H9 (cell line): ENCODE results near the gene MATN4. TPM values are rescaled to one million over a fixed set of nuclear protein-coding genes. Genes with fewer than 3 reads are reported as not detected.

Experiments
- DNase-seq: peaks from one replicate; pipeline ENCODE4 v3.0.0-alpha.2; 2017
- H2AFZ ChIP-seq: one replicate; pipeline ENCODE4 v1.6.1; 2013; ENCODE audit warnings: mild to moderate bottlenecking, low read length, control low read depth, moderate library complexity
- H2AK5ac ChIP-seq: 2 replicates; pipeline ENCODE4 v1.6.1; 2013; ENCODE audit warnings: low read length, control low read depth, mixed read lengths; ENCODE audit not compliant: insufficient read length
- H2BK120ac ChIP-seq: one replicate; pipeline ENCODE4 v1.6.1; 2013; ENCODE audit warnings: low read depth, mild to moderate bottlenecking, low read length, control low read depth, inconsistent platforms; ENCODE audit not compliant: poor library complexity, severe bottlenecking
- H2BK12ac ChIP-seq: 2 replicates; pipeline ENCODE4 v1.6.1; 2013; ENCODE audit warnings: low read length, control low read depth, mixed read lengths, low read depth; ENCODE audit not compliant: insufficient read length
- H2BK15ac ChIP-seq: 2 replicates; pipeline ENCODE4 v1.6.1; 2013; ENCODE audit warnings: low read depth, low read length, control low read depth
- H2BK20ac ChIP-seq: one replicate; pipeline ENCODE4 v1.6.1; 2013; ENCODE audit warnings: low read depth, mild to moderate bottlenecking, low read length, control low read depth, inconsistent platforms; ENCODE audit not compliant: poor library complexity, severe bottlenecking
- H2BK5ac ChIP-seq: 2 replicates; pipeline ENCODE4 v1.6.1; 2013; ENCODE audit warnings: low read length, control low read depth, mixed read lengths; ENCODE audit not compliant: insufficient read length
- H3K14ac ChIP-seq: 2 replicates; pipeline ENCODE4 v1.6.1; 2013; ENCODE audit warnings: low read length, control low read depth; ENCODE audit not compliant: insufficient read depth
- H3K18ac ChIP-seq: 2 replicates; pipeline ENCODE4 v1.6.1; 2013; ENCODE audit warnings: low read depth, mild to moderate bottlenecking, mixed read lengths, low read length, control low read depth; ENCODE audit not compliant: insufficient read length
- H3K23ac ChIP-seq: 2 replicates; pipeline ENCODE4 v1.6.1; 2013; ENCODE audit warnings: low read length, control low read depth, mixed read lengths, low read depth; ENCODE audit not compliant: insufficient read length
- H3K23me2 ChIP-seq: 2 replicates; pipeline ENCODE4 v1.6.1; 2013; ENCODE audit warnings: low read depth, mild to moderate bottlenecking, mixed read lengths, low read length, control low read depth; ENCODE audit not compliant: insufficient read length, poor library complexity, severe bottlenecking
- H3K27ac ChIP-seq: 2 replicates; pipeline ENCODE4 v1.5.1; 2013; ENCODE audit warnings: low read length, control low read depth, mixed read lengths, low read depth; ENCODE audit not compliant: insufficient read length
- H3K27me3 ChIP-seq: 2 replicates; pipeline ENCODE4 v1.6.1; 2013; ENCODE audit warnings: low read length, control low read depth, inconsistent platforms; ENCODE audit not compliant: insufficient read depth
- H3K4ac ChIP-seq: 2 replicates; pipeline ENCODE4 v1.6.1; 2013; ENCODE audit warnings: low read depth, mild to moderate bottlenecking, control low read depth, inconsistent platforms, low read length, moderate library complexity
- H3K4me1 ChIP-seq: 2 replicates; pipeline ENCODE4 v1.6.1; 2013; ENCODE audit warnings: low read length, control low read depth, inconsistent platforms; ENCODE audit not compliant: insufficient read depth
- H3K4me2 ChIP-seq: 2 replicates; pipeline ENCODE4 v1.6.1; 2013; ENCODE audit warnings: low read length, control low read depth, mixed read lengths; ENCODE audit not compliant: insufficient read length, insufficient read depth
- H3K56ac ChIP-seq: 2 replicates; pipeline ENCODE4 v1.6.1; 2013; ENCODE audit warnings: low read depth, mild to moderate bottlenecking, mixed read lengths, low read length, control low read depth; ENCODE audit not compliant: insufficient read length
- H3K79me1 ChIP-seq: 2 replicates; pipeline ENCODE4 v1.6.1; 2013; ENCODE audit warnings: low read depth, mild to moderate bottlenecking, moderate library complexity, low read length, control low read depth, inconsistent platforms; ENCODE audit not compliant: insufficient read depth, poor library complexity, severe bottlenecking
- H3K79me2 ChIP-seq: 2 replicates; pipeline ENCODE4 v1.6.1; 2013; ENCODE audit warnings: low read length, control low read depth, inconsistent platforms; ENCODE audit not compliant: insufficient read depth
- H3K9ac ChIP-seq: 2 replicates; pipeline ENCODE4 v1.6.1; 2013; ENCODE audit warnings: low read length, control low read depth, mixed read lengths; ENCODE audit not compliant: insufficient read length; ENCODE audit errors: extremely low read depth
- H3K9me3 ChIP-seq: one replicate; pipeline ENCODE4 v1.6.1; 2013; ENCODE audit warnings: low read depth, low read length, inconsistent platforms; ENCODE audit not compliant: control insufficient read depth
- H3T11ph ChIP-seq: one replicate; pipeline ENCODE4 v1.6.1; 2013; ENCODE audit warnings: mild to moderate bottlenecking, low read length, control low read depth, inconsistent platforms
- H4K20me1 ChIP-seq: one replicate; pipeline ENCODE4 v1.6.1; 2013; ENCODE audit not compliant: control insufficient read depth, insufficient read length, insufficient read depth
- H4K5ac ChIP-seq: 2 replicates; pipeline ENCODE4 v1.6.1; 2013; ENCODE audit warnings: low read depth, mild to moderate bottlenecking, mixed read lengths, low read length, control low read depth; ENCODE audit not compliant: insufficient read length
- H4K8ac ChIP-seq: replicated peaks from 2 replicates; pipeline ENCODE4 v1.6.1; 2013; ENCODE audit warnings: low read length, control low read depth, mixed read lengths, low read depth; ENCODE audit not compliant: insufficient read length
- H4K91ac ChIP-seq: 2 replicates; pipeline ENCODE4 v1.6.1; 2013; ENCODE audit warnings: low read depth, mild to moderate bottlenecking, moderate library complexity, mixed read lengths, low read length, control low read depth; ENCODE audit not compliant: insufficient read length
- H3K27ac Mint-ChIP-seq, 3 experiments: 2 replicates in 2 of 3; 3 replicates in 1 of 3; pipeline ENCODE4 v1.8.0; 2020 to 2021; ENCODE audit warnings: mixed read lengths in 3 of 3, mild to moderate bottlenecking in 1 of 3, moderate library complexity in 1 of 3
- H3K27me3 Mint-ChIP-seq: 2 replicates; pipeline ENCODE4 v1.8.0; 2021; ENCODE audit warnings: low read depth, mild to moderate bottlenecking, moderate library complexity, mixed read lengths
- H3K36me3 Mint-ChIP-seq, 3 experiments: 2 replicates in 2 of 3; 3 replicates in 1 of 3; pipeline ENCODE4 v1.8.0; 2020 to 2021; ENCODE audit warnings: low read depth in 3 of 3, mixed read lengths in 3 of 3; ENCODE audit not compliant: insufficient read depth in 1 of 3
- H3K4me1 Mint-ChIP-seq, 2 experiments: 2 replicates each; pipeline ENCODE4 v1.8.0; 2020; ENCODE audit warnings: mixed read lengths in 2 of 2
- H3K4me3 Mint-ChIP-seq, 2 experiments: 2 replicates in 1 of 2; 3 replicates in 1 of 2; pipeline ENCODE4 v1.8.0; 2020 to 2021; ENCODE audit warnings: mild to moderate bottlenecking in 2 of 2, mixed read lengths in 2 of 2, moderate library complexity in 1 of 2
- H3K9me3 Mint-ChIP-seq, 2 experiments: 2 replicates in 1 of 2; 3 replicates in 1 of 2; pipeline ENCODE4 v1.8.0; 2020; ENCODE audit warnings: mild to moderate bottlenecking in 2 of 2, mixed read lengths in 2 of 2, moderate library complexity in 1 of 2
- WGBS: extraction: QIAGEN DNeasy Blood & Tissue Kit; methylation state at CpG from one replicate; pipeline ENCODE4 v1.1.7; 2013; ENCODE audit warnings: missing lambda C conversion rate, low lambda C conversion rate, mixed read lengths; ENCODE audit not compliant: insufficient read length; ENCODE audit errors: extremely low coverage; 5-methylcytosine and 5-hydroxymethylcytosine counted together
- total RNA-seq: library from RNA; stranded (reverse); gene quantifications from 2 replicates; pipeline ENCODE4 v1.2.1, GENCODE V29; 2021
- TF ChIP-seq, protein P1 (sequence below): fragments of 200-600 bp; sonication (generic); conservative IDR thresholded peaks from 3 replicates; pipeline ENCODE4 v1.8.0; 2021; ENCODE audit warnings: antibody characterized with exemption, mild to moderate bottlenecking

Gene MATN4
- total RNA-seq, 1 experiment from 2014 or later, result 0.11 TPM

DNA sequence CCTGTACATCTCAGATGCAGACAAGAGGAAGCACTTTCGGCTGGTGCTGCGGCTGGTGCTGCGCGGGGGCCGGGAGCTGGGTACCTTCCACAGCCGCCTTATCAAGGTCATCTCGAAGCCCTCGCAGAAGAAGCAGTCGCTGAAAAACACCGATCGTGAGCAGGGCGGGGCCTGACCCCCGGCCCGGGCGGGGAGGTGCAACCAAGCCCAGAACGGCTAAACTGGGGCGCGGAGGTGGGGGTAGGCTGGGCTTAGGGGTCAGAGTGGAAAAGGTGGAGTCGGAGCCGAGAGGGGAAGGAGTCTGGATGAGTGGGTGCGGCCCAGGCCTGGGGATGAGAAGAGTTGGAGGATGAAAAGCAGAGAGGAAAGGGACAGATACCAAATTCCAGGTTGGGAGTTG is 4.1 kb upstream of the MATN4 start:
- Histone ChIP-seq H3K27me3 (no peaks in the 10 kb centered on the region), H3K9ac (no peak overlapping the region), H3K23ac (no peak overlapping the region), H3K79me1 (no peaks in the 10 kb centered on the region), H2AFZ (no peak overlapping the region), H3K23me2 (no peaks in the 10 kb centered on the region), H4K20me1 (no peaks in the 10 kb centered on the region), H4K91ac (no peak overlapping the region), H3K4me1 (no peaks in the 10 kb centered on the region), H3K4me2 (no peak overlapping the region), H3T11ph (no peak overlapping the region), H3K9me3 (no peaks in the 10 kb centered on the region), H2BK5ac (no peak overlapping the region), H2BK20ac (no peak overlapping the region), H4K5ac (no peak overlapping the region), H3K27ac (no peak overlapping the region), H2BK12ac (no peak overlapping the region), H3K4ac (no peak overlapping the region), H2BK120ac (no peak overlapping the region), H3K14ac (no peak overlapping the region), H3K18ac (no peak overlapping the region), H3K56ac (no peak overlapping the region), H3K79me2 (no peaks in the 10 kb centered on the region), H2BK15ac (no peak overlapping the region), H4K8ac (no peak overlapping the region), H2AK5ac (no peak overlapping the region)
- Mint-ChIP-seq H3K4me1 (peaks cover 4 to 16% of the 10 kb centered on the region in 2 experiments; a peak in 3 of 4 replicates), H3K36me3 (no peaks in the 10 kb centered on the region), H3K4me3 (no peak overlapping the region), H3K27ac (no peak overlapping the region; a peak in 1 of 7 replicates), H3K27me3 (peaks cover 29% of the 10 kb centered on the region), H3K9me3 (peaks cover 4 to 6% of the 10 kb centered on the region in 2 experiments; a peak in 2 of 5 replicates)
- DNase-seq, result no peak
- TF ChIP-seq, protein P1, sequence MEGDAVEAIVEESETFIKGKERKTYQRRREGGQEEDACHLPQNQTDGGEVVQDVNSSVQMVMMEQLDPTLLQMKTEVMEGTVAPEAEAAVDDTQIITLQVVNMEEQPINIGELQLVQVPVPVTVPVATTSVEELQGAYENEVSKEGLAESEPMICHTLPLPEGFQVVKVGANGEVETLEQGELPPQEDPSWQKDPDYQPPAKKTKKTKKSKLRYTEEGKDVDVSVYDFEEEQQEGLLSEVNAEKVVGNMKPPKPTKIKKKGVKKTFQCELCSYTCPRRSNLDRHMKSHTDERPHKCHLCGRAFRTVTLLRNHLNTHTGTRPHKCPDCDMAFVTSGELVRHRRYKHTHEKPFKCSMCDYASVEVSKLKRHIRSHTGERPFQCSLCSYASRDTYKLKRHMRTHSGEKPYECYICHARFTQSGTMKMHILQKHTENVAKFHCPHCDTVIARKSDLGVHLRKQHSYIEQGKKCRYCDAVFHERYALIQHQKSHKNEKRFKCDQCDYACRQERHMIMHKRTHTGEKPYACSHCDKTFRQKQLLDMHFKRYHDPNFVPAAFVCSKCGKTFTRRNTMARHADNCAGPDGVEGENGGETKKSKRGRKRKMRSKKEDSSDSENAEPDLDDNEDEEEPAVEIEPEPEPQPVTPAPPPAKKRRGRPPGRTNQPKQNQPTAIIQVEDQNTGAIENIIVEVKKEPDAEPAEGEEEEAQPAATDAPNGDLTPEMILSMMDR, result no peak
- WGBS, result no CpG with 5 or more reads among the region's 21 CpGs
